T-helper 2 cell treated with Interferon-gamma antibody and Interleukin-4, amounts not matched to agents 100 ng/mL and 5 ng/mL, for 36 hours (primary cell): Measurements from ENCODE around the gene ZNF575. TPM values are rescaled to one million over a fixed set of nuclear protein-coding genes. Genes with fewer than 3 reads are reported as not detected.

Source experiments
- intact Hi-C: fragments of 100-400 bp; cut with micrococcal nuclease; formaldehyde crosslinking; loops from one replicate; pipeline ENCODE4 v1.15.1; 2023
- total RNA-seq: library from RNA; stranded (reverse); gene quantifications from 2 replicates; pipeline ENCODE4 v1.2.3, GENCODE V29; 2022

ZNF575 gene, protein sequence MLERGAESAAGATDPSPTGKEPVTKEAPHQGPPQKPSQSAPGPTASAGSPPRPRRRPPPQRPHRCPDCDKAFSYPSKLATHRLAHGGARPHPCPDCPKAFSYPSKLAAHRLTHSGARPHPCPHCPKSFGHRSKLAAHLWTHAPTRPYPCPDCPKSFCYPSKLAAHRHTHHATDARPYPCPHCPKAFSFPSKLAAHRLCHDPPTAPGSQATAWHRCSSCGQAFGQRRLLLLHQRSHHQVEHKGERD
- total RNA-seq = 3.1 and 3.7 TPM in 2 replicates

DNA sequence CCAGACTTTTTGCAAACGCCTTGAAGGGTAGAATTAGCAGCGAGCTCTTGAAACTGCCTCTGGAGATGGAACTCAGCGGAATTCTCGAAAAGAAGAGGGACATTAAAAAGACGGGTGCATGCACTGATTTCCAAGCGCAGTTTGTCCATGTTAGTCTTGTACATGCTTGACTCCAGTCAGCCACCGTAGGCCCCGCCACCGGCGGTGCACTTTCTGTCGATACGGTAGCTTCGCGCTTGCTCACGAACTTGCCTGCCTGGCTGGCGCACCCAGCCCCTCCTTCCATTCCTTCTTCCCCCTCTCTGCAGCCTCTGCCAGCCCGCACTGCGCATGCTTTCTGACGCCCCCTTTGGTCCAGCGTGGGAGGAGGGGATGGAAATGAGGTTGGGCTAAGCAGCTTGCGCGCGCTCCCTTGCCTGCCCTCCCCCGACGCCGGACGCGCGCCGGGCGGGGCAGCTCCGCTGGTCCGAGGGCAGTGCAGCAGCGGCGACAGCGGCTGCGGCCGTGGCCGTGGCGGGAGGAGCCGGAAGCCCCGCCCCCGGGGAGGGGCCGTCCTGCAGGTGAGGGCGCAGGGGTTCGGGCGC, at the start of gene ZNF575:
Gene ZNF575 (plus strand): TSS at position 227 of the 584 bp plus-strand sequence. CDS start 1,235 bp downstream, outside the sequence.
- intact Hi-C loops = loop anchor here (1.0 to 10.0 kb wide), 5 partner anchors 8 to 222 kb away; partner anchors contain the start of genes IRGQ, PINLYP, SMG9 and XRCC1

DNA sequence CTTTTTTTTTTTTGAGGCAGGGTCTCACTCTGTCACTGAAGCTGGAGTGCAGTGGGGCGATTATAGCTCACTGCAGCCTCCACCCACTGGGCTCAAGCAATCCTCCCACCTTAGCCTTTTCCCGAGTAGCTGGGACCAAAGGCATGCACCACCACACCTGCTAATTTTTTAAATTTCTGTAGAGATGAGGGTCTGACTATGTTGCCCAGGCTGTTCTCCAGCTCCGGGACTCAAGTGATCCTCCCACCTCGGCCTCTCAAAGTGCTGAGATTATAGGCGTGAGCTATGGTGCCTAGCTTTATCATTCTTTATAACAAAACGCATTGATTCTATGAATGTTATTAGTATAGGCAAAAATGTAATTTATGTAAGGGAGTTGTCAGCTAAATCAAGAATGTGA, 49.7 kb upstream of the ZNF575 start:
- intact Hi-C loops = no loop called here

DNA sequence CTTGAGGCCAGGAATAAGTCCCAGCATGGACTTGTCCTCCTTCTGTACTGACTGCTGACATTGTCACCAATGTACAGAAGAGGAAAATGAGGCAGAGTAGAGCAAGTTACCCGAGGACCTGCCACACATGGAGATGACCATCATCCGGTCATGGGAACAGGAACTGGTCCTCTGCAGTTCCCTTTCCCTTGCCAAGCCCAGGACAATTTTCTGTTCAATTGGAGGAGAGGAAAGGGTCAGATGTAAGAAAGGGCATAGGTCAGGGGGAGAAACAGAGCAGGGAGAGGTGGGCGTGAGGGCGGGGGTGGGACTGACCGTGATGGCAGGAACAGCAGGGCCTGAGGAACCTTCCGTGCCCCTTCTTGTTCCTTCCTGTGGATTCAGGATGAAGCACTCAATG, 47.0 kb upstream of the ZNF575 start:
- intact Hi-C loops = no loop called here

DNA sequence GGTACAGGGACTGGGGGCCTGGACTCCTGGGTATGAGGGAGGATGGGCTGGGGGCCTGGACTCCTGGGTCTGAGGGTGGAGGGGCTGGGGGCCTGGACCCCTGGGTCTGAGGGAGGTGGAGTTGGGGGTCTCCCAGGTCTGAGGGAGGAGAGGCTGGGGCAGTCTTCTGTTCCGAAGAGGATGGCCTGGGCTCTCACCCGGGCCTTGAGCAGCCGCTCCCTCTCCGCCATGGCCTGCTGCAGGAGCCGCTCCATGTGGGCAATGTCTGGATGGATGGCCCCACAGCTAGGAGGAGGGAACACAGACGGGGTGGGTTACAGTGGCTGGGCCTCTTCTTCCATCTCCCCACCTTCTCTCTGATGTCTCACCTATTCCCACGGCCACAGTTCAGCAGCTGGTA, 46.6 kb upstream of the ZNF575 start:
- intact Hi-C loops = no loop called here

DNA sequence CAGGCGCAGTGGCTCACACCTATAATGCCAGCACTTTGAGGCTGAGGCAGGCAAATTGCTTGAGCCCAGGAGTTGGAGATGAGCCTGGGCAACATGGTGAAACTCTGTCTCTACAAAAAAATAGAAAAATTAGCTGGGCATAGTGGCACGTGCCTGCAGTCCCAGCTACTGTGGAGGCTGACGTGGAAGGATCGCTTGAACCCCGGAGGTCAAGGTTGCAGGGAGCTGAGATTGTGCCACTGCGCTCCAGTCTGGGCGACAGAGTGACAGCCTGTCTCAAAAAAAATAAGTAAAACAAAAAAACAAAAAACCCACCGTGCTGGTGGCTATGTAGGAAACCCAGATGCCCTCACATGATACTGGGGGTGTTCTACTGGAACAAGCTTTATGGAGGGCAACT, 44.8 kb upstream of the ZNF575 start:
- intact Hi-C loops = no loop called here

DNA sequence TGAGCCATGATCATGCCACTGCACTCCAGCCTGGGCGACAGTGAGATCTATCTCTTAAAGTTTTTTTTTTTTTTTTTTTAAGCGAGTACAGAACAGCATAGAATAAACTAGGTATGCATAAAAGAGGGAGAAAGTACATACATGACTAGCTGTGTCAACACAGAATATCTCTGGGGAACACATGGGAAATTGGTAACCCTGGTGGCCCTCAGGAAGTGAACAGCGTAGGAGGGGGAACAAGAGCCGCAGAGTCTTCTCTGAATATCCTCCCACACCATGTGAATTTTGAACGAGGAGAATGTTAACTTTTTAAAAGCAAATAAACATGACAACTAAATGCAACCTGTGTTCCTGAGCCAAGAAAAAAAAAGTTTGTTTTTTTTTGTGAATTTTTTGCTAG, 43.7 kb upstream of the ZNF575 start:
- intact Hi-C loops = no loop called here

DNA sequence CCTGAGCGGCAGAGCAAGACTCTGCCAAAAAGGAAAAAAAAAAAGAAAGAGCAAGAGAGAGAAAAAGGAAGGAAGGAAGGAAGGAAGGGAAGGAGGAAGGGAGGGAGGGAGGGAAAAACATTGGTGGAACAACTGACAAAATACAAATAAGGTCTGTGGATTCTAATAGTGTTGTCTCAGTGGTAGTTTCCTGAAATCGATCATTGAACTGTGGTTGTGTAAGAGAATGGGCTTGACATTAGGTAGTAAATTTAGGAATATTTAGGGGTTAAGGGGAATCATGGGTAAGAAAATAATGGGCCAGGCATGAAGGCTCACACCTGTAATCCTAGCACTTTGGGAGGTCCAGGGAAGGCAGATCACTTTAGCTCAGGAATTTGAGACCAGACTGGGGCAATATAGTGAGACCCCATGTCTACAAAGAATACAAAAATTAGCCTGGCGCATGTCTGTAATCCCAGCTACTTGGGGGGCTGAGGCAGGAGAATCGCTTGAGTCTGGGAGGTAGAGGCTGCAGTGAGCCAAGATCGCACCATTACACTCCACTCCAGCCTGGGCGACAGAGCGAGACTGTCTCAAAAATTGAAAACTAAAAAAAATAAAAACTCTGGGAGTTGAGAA, 42.9 kb upstream of the ZNF575 start:
- intact Hi-C loops = no loop called here

DNA sequence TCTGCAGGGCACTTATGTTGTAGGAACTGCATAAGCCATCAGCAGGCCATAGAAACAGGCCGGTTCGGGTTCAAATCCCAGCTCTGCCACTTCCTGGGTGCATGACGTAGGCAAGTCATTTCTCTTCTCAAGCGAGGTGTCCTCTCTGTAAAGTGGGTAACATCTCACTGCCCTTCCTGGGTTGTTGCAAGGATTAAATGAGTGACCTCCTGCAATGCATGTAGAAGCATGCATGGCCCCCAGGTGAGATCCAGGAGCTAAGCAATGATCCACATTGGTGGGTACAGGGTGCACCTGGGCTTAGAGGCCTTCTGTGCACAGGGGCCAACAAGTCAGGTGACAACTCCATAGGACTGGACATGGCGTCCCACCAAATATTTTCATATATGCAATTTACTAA, 42.2 kb upstream of the ZNF575 start:
- intact Hi-C loops = no loop called here

DNA sequence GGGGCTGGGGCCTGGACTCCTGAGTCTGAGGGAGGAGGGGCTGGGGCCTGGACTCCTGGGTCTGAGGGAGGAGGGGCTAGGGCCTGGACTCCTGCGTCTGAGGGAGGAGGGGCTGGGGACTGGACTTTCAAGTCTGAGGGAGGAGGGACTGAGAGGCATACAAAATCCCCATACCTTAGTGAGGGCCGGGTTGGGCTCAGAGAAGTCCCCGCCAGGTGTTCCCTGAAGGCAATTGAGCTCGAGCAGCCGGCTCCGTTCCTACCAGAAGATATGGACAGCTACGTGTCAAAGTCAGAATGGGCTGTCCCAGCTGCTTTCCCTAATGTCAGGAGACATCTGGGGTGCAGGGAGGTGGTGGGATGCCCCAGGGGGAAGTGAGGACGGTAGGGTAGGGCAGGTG, 37.9 kb upstream of the ZNF575 start:
- intact Hi-C loops = no loop called here

DNA sequence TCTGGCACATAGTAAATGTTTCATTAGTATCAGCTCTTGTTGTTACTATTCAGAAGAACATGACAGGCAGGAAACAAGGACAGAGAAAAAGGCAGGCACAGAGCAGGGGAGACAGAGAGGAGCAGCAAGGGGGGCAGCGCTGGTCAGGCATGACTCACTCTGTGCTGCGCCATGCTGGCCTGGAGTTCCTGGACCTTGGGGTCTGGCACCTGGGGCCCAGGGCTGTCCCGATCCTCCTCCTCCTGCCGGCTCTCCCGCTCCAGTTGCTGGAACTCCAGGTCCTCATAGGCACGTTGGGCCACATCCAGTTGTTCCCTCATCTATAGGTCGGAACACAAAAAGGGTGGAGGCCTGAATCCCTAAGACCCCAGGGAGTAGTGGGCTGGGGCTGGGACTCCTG, 36.0 kb upstream of the ZNF575 start:
- intact Hi-C loops = no loop called here

DNA sequence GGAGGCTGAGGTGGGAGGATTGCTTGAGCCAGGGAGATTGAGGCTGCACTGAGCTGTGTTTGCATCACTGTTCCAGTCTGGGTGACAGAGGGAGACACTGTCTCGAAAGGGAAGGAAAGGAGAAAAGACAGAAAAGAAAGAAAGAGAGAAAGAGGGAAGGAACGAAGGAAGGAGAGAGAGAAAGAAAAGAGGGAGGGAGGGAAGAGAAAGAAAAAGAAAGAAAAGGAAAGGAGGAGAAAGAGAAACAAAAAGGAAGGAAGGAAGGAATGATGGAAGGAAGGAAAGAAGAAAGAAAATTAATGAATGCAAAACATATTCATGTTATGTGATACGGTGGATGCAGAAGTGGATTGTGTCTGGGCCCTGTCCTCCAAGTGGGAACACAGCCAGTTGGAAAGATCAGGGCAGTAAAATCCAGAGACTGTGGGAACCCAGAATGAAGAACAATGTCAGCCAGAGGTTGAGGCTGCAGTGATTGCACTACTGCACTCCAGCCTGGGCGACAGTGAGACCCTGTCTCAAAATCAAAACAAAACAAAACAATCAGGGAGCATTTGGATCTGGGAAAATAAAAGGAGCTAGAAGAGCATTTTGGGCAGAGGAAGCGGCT, 34.6 kb upstream of the ZNF575 start:
- intact Hi-C loops = no loop called here

DNA sequence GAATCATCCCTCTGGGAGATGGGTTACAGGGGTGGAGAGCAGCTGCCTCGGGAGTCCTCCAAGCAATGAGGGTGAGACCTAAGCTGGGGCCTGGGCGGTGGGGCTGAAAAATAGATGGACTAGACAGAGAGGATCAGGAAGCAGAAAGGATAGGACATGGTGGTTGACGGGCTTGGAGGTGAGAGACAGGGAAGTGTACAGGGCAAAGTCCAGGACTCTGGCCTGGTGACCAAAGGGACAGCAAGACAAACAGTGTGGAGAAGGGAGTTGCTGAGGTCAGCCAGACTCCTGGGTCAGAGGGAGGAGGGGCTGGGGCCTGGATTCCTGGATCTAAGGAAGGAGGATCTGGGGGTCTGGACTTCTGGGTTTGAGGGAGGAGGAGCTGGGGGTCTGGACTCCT, 33.9 kb upstream of the ZNF575 start:
- intact Hi-C loops = no loop called here

DNA sequence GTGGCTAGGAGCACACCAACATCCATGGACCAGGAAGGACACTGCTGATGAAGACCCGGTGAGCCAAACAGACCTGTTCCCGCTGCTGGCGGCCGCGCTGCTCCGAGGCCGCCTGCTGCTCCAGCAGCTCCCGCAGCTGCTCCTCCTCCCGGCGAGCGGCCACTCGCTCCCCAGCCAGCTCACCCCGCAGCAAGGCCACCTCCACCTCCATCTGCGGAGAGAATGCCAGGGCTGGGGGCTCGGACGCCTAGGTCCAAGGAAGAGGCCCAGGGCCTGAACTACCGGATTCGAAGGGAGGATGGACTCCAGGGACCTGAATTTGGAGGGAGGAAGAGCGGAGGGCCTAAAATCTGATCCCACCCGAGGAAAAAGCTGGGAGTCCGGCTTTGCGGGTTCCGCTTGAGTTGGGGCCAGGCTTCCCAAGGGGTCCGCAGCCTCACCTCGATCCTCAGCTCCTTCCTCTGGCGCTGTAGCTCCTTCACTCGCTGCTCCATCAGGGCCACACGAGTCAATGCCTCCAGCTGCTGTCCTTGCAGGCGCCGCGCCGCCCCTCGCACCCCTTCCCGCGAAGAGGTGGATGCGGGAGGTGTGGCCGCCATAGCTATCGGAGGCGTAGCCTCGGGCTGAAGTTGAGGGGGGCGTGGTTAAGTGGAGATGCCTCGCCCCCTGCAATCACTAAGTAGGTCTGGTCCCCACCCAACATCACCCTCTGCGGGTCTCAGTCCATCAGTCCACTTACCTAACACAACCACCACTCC, 31.1 kb upstream of the ZNF575 start:
- intact Hi-C loops = loop anchor here (5.0 kb wide), 1 partner anchor 1500 kb away; the partner anchor contains the start of gene RELB

DNA sequence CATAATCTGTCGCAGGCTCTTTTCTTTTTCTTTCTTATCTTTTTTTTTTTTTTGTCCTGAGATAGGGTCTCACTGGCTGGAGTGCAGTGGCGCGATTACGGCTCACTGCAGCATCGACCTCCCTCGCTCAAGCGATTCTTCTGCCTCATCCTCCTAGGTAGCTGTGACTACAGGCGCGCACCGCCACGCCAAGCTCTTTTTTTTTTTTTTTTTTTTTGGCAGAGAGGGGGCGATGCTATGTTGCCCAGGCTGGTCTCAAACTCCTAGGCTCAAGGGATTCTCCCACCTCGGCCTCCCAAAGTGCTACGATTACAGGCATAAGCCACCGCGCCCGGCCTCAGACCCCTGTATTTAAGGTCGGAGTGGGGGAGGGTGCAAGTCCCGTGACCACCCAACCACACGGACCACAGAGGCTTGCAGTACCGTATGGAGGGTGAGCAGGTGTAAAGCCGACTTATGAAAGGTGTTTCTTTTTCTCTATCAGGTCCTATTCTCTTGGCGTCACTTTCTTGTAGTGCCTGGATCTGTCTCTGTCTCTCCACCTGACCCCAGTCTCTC, 30.5 kb upstream of the ZNF575 start:
- intact Hi-C loops = loop anchor here (5.0 kb wide), 1 partner anchor 1500 kb away; the partner anchor contains the start of gene RELB

DNA sequence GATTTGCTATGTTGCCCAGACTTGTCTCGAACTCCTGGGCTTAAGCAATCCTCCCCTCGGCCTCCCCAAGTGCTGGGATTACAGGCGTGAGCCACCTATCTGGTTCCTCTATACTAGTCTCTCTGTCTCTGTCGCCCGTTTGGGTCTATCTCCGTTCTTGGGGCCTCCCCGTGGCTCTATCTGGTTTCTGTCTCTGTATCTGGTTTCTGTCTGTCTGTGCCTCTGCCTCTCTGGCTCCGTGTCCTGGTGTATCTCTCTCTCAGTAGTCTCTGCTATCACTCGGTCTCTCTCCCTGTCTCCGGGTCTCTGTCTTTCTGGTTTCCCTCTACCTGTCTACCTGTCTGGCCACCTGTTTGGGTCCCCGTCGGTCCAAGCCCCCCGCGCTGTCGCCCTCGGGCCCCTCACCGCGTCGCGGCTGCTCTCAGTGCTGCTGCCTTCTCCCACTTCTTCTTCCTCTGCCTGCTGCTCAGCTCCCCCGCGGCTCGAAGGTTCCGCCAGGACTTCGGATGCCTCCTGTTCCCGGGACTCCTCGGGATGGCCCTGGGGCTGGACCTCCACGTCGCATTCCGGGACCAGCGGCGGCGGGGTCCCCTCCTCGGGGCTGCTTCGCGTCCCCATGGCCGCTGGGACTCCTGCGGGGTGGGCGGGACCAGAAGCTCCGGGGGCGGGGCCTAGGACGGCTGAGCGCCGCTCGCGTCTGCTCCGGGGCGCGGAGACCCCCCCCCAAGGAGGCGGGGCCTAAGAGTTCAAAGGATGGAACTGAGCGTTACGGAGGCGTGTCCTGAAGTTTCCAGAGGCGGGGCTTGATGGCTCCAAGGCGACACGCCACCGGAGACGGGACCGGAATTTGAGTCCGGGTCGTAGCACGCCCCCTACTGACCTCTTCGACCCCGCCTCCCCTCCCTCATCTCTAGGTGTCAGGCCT, 29.2 kb upstream of the ZNF575 start:
- intact Hi-C loops = loop anchor here (1.0 to 5.0 kb wide), 5 partner anchors 23 to 1499 kb away; partner anchors contain the start of gene RELB

DNA sequence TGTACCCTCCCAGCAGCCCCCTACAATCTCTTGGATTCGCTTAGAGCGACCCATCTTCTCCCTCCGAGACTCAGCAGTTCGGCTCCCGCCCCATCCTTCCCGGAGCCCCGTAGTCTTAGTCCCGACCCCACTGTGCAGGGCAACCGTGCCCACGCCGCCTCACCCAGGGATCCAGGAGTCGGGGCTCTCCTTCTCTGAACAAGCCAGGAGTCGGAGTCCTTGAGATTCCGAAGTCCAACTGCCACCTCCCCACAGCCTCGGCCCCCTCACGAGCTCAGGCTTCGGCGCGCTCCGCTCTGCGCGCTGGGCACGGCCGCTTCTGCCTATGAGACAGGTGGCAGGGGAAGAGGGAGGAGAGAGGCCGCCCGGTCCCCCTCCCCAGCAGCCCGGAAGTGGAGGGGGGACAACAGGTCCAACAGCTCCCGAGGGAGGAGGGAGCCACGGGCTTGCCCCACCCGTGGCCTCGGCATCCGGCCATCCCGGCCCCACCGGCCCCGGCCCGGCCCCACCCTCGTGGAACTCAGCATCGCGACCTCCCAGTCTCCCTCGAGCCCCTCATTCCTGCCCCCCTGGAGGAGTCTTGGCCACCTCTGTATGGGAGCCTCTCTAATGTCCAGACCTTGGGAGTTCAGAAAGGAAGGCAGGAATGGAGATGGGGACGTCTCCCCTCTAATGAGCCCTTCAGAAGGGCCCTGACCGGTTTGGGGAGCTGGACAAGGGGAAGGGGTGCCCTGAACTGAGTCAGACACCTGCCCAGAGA, 28.4 kb upstream of the ZNF575 start, which contains the start of gene PHLDB3:
Gene PHLDB3 (minus strand): TSS at position 321 of the 760 bp plus-strand sequence. CDS start 628 bp downstream, outside the sequence.
- intact Hi-C loops = loop anchor here (1.0 to 5.0 kb wide), 5 partner anchors 22 to 1498 kb away; partner anchors contain the start of gene RELB

DNA sequence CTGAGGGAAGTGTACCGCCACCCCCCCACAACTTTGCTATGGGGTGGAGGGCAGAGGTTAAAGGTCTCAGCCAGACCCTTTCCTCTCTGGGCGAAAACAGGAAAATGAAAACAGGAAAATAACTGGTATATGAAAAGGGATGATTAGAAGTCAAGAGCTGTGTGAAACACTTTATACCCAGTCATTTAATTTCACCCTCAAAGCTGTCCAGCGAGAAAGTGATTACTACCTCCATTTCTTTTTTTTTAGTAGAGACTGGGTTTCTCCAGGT, 27.9 kb upstream of the ZNF575 start:
- intact Hi-C loops = no loop called here

DNA sequence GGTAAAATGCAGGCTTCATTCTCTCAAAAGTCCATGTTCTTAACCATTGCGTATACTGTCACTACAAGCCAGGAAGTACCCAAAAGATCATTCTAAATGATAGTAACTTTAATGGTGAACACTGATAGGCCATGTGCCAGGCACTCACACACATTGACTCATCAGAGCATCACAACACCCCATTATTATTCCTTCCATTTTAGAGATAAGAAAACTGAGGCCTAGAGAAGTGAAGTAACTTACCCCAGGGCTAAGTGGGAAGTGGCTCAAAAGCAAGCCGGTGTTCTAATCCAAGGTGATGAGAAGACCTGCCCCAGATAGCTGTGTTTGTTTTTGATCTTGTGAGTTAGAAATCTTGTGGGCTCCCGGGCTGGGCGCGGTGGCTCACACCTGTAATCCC, 27.0 kb upstream of the ZNF575 start:
- intact Hi-C loops = no loop called here

DNA sequence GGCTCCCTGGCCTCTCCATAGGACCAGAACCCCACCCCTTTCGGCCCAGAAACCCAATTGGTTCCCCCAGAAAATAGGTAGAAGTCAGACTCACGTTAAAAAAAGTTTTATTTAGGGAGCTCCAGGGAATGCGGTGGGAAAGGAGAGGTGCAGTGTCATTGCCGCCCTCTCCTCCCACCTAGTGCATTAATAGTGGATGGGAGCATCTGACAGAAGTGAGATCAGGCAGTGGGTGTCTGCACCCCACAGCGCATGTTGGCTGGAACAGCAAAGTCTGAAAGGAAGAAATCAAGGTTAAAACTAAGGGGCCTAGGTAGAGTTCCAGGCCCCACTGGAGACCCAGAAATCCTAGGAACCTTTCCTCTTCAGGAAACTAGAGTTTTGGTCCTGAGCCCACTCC, 26.4 kb upstream of the ZNF575 start:
- intact Hi-C loops = no loop called here
